DOHH2 (cell line): Measurements from ENCODE around the gene PDE7B.

ENCODE experiments used
- EZH2phosphoT487 ChIP-seq: fragments of 200-600 bp; sonication (generic); IDR thresholded peaks from 2 replicates; pipeline ENCODE4 v1.6.1; 2017; ENCODE audit warnings: borderline replicate concordance, mild to moderate bottlenecking, antibody characterized with exemption, low read length, moderate library complexity, mixed read lengths
- TF ChIP-seq, protein P1 (sequence below): fragments of 200-600 bp; sonication (generic); IDR thresholded peaks from one replicate; pipeline ENCODE4 v1.5.1; 2014; ENCODE audit warnings: antibody characterized with exemption, mild to moderate bottlenecking, low read depth, low read length; ENCODE audit not compliant: poor library complexity, severe bottlenecking

DNA sequence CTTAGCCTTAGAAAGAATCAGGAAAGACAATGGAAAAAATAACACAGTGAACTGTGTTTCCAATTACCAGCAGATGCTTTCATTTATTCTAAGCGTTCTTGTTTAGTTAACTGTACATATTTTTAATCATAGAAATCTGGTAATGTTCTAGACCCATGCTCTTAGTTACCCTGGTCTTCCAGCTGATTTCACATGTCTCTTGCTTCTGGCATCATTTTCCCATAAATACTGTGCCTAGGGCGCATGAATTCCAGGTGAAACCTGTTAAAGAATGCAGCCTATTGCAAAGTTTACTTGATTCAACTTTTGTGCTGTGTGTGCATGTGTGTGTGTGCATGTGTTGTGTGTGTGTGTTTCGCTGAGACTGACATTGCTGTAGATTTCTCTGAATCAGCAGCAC, 178.6 kb downstream of the PDE7B start:
- TF ChIP-seq EZH2phosphoT487 = no peak
- TF ChIP-seq, protein P1, sequence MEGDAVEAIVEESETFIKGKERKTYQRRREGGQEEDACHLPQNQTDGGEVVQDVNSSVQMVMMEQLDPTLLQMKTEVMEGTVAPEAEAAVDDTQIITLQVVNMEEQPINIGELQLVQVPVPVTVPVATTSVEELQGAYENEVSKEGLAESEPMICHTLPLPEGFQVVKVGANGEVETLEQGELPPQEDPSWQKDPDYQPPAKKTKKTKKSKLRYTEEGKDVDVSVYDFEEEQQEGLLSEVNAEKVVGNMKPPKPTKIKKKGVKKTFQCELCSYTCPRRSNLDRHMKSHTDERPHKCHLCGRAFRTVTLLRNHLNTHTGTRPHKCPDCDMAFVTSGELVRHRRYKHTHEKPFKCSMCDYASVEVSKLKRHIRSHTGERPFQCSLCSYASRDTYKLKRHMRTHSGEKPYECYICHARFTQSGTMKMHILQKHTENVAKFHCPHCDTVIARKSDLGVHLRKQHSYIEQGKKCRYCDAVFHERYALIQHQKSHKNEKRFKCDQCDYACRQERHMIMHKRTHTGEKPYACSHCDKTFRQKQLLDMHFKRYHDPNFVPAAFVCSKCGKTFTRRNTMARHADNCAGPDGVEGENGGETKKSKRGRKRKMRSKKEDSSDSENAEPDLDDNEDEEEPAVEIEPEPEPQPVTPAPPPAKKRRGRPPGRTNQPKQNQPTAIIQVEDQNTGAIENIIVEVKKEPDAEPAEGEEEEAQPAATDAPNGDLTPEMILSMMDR = no peak
